HepG2 (cell line): Measurements from ENCODE around the gene CCNB2. TPM values are rescaled to one million over a fixed set of nuclear protein-coding genes. Genes with fewer than 3 reads are reported as not detected.

ENCODE experiments used
- ATF7-NPFF ChIP-seq: sonication (generic); formaldehyde crosslinking; IDR thresholded peaks from 2 replicates; pipeline ENCODE4 v1.8.1; 2023; ENCODE audit warnings: mild to moderate bottlenecking, low read depth, missing genetic modification reagents, moderate library complexity
- FOXP1 ChIP-seq, 2 experiments: fragments of 450-650 bp in 1 of 2; IDR thresholded peaks; 2 replicates each; pipeline ENCODE4 v1.6.1; 2017 to 2018; ENCODE audit warnings: antibody characterized with exemption in 1 of 2
- GFI1 ChIP-seq: sonication (generic); formaldehyde crosslinking; IDR thresholded peaks from 2 replicates; pipeline ENCODE4 v1.5.0; 2020; ENCODE audit warnings: missing genetic modification reagents, mild to moderate bottlenecking, borderline replicate concordance
- KLF6 ChIP-seq: IDR thresholded peaks from 2 replicates; pipeline ENCODE4 v1.8.0; 2016; ENCODE audit warnings: missing biosample characterization, missing genetic modification reagents
- MED13 ChIP-seq: sonication (generic); formaldehyde crosslinking; IDR thresholded peaks from 2 replicates; pipeline ENCODE4 v1.5.0; 2020; ENCODE audit warnings: missing genetic modification reagents
- MEF2D ChIP-seq: sonication (generic); formaldehyde crosslinking; IDR thresholded peaks from 2 replicates; pipeline ENCODE4 v1.5.1; 2020; ENCODE audit warnings: mild to moderate bottlenecking, missing genetic modification reagents
- POLR2A ChIP-seq, 2 experiments: IDR thresholded peaks; 2 replicates each; pipeline ENCODE4 v1.6.1; 2011; ENCODE audit warnings: low read depth in 2 of 2, low read length in 2 of 2, mild to moderate bottlenecking in 1 of 2, moderate library complexity in 1 of 2; ENCODE audit not compliant: insufficient read depth in 1 of 2
- RARA ChIP-seq: IDR thresholded peaks from 2 replicates; pipeline ENCODE4 v1.6.1; 2016; ENCODE audit warnings: missing genetic modification reagents, missing compliant biosample characterization
- RFXAP ChIP-seq: sonication (generic); formaldehyde crosslinking; IDR thresholded peaks from 2 replicates; pipeline ENCODE4 v1.4.0; 2020; ENCODE audit warnings: missing genetic modification reagents, borderline replicate concordance
- SIX4 ChIP-seq: sonication (generic); formaldehyde crosslinking; IDR thresholded peaks from 2 replicates; pipeline ENCODE4 v1.4.0; 2020; ENCODE audit warnings: missing genetic modification reagents
- SKI ChIP-seq: fragments of 450-650 bp; IDR thresholded peaks from one replicate; pipeline ENCODE4 v1.6.1; 2018; ENCODE audit warnings: mild to moderate bottlenecking; ENCODE audit not compliant: partially characterized antibody
- THAP11 ChIP-seq: IDR thresholded peaks from 2 replicates; pipeline ENCODE4 v1.6.1; 2016; ENCODE audit warnings: missing biosample characterization, missing genetic modification reagents
- ZNF230 ChIP-seq: sonication (generic); formaldehyde crosslinking; IDR thresholded peaks from 2 replicates; pipeline ENCODE4 v1.4.0; 2020; ENCODE audit warnings: mild to moderate bottlenecking, missing genetic modification reagents
- ZNF263 ChIP-seq: sonication (generic); formaldehyde crosslinking; IDR thresholded peaks from 2 replicates; pipeline ENCODE4 v1.4.0; 2020; ENCODE audit warnings: missing genetic modification reagents
- ZNF274 ChIP-seq: sonication (generic); formaldehyde crosslinking; IDR thresholded peaks from 2 replicates; pipeline ENCODE4 v1.5.1; 2020; ENCODE audit warnings: mild to moderate bottlenecking, missing genetic modification reagents
- ZNF33B ChIP-seq: sonication (generic); formaldehyde crosslinking; IDR thresholded peaks from 2 replicates; pipeline ENCODE4 v1.5.1; 2020; ENCODE audit warnings: mild to moderate bottlenecking, missing genetic modification reagents
- ZNF577 ChIP-seq: sonication (generic); formaldehyde crosslinking; IDR thresholded peaks from 2 replicates; pipeline ENCODE4 v1.4.0; 2020; ENCODE audit warnings: mild to moderate bottlenecking, low read depth, missing genetic modification reagents, borderline replicate concordance
- ZNF781 ChIP-seq: sonication (generic); formaldehyde crosslinking; IDR thresholded peaks from 2 replicates; pipeline ENCODE4 v1.5.1; 2020; ENCODE audit warnings: borderline replicate concordance, mild to moderate bottlenecking, missing genetic modification reagents; ENCODE audit errors: not compliant biosample characterization
- ZNF792 ChIP-seq: IDR thresholded peaks from 2 replicates; pipeline ENCODE4 v1.6.1; 2016
- ZSCAN29 ChIP-seq: sonication (generic); formaldehyde crosslinking; conservative IDR thresholded peaks from 2 replicates; pipeline ENCODE4 v1.4.0; 2020; ENCODE audit warnings: mild to moderate bottlenecking, missing genetic modification reagents
- polyA plus RNA-seq, 8 experiments: library from polyadenylated mRNA; depleted of rRNA in 3 of 8; stranded (reverse) in 7 of 8; unstranded in 1 of 8; fragments of >200 nt; fragmentation: Illumina TruSeq in 4 of 8; extraction: Trizol in 4 of 8; gene quantifications; 2 replicates each; pipeline versions ENCODE4 v1.2.1 to v1.2.3, GENCODE V29; 2011 to 2016; ENCODE audit warnings: low read depth in 4 of 8, missing spikeins in 1 of 8, mixed read lengths in 1 of 8; ENCODE audit not compliant: insufficient read depth in 1 of 8
- total RNA-seq, 5 experiments: library from RNA; depleted of rRNA; stranded (reverse); fragments of >200 nt; fragmentation: Illumina TruSeq; extraction: Trizol; gene quantifications; 2 replicates each; pipeline ENCODE4 v1.2.3, GENCODE V29; 2016; ENCODE audit warnings: low read depth in 1 of 5
- TF ChIP-seq, protein P1 (sequence below): sonication (generic); formaldehyde crosslinking; IDR thresholded peaks from 2 replicates; pipeline ENCODE4 v1.4.0; 2020; ENCODE audit warnings: mild to moderate bottlenecking, missing genetic modification reagents
- TF ChIP-seq, protein P2 (sequence below): sonication (generic); formaldehyde crosslinking; IDR thresholded peaks from 2 replicates; pipeline ENCODE4 v1.4.0; 2020; ENCODE audit warnings: missing genetic modification reagents, borderline replicate concordance
- TF ChIP-seq, protein P3 (sequence below): IDR thresholded peaks from 2 replicates; pipeline ENCODE4 v1.6.1; 2016; ENCODE audit warnings: control low read depth

The CCNB2 gene
- total and polyA plus RNA-seq, 2 of the 13 experiments (the other 11 are each of a cell fraction or from before 2014, with no cell fraction given) = 43.5 to 80.9 TPM

DNA sequence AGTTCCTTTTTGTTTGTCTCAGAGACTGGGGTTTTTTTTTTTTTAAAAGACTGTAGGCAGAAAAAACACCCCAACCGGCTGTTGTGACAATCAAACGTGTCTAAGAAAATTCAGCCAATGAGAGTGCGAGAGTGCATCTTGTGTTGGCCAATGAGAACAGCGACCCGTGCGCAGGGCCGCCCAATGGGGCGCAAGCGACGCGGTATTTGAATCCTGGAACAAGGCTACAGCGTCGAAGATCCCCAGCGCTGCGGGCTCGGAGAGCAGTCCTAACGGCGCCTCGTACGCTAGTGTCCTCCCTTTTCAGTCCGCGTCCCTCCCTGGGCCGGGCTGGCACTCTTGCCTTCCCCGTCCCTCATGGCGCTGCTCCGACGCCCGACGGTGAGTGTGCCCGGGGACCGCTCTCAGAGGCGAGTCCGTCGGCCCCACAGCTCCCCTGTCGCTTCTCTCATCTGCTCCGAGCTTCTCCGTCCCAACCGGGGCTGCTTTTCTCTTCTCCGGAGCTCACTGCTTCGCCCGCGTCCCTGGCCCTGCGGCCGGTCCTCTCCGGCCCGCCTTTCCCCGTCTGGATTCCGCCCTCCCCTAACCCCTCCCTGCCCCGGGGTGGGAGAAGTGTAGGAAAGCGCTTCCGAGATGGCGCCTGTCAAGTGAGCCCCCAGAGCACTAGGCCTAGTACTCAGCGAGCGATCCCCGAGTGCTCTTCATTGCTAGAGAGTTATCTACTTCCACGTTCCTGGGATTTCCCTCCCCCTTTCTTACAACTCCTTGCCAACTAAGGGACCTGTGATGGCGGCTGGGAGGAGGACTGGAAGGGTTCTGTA is at the start of gene CCNB2 (continued):
- TF ChIP-seq ZNF263 (CRISPR knock-in tag) (peak; percentile 34; the same call in 1 of the 2 replicates), THAP11 (CRISPR knock-in tag) (0 out of 2 replicates have a peak, but pooled peaks have one; percentile 24), ZNF230 (no peak), MEF2D (CRISPR knock-in tag) (peak; percentile 58), ATF7-NPFF (CRISPR knock-in tag) (peak; percentile 78), ZNF33B (no peak), SKI (no peak), RARA (CRISPR knock-in tag) (0 out of 2 replicates have a peak, but pooled peaks have one; percentile 6), ZNF577 (CRISPR knock-in tag) (no peak), ZNF274 (peak; percentile 92), RFXAP (CRISPR knock-in tag) (peak; percentile 88; the same call in 1 of the 2 replicates), KLF6 (CRISPR knock-in tag) (no peak), ZNF792 (CRISPR knock-in tag) (peak; percentile 26; the same call in 1 of the 2 replicates), ZSCAN29 (CRISPR knock-in tag) (no peak), MED13 (CRISPR knock-in tag) (peak; percentile 80), SIX4 (CRISPR knock-in tag) (no peak), GFI1 (CRISPR knock-in tag) (no peak), FOXP1 (IDR thresholded peaks at IDR 0.05) (no peak), FOXP1 (CRISPR knock-in tag; IDR thresholded peaks at IDR 0.05) (no peak), ZNF781 (peak; percentile 91), POLR2A (IDR thresholded peaks at IDR 0.05; ENCODE audit: insufficient read depth in 1 of 2, low read depth in 2 of 2, low read length in 2 of 2) (peak; percentile 91 to 96)
- TF ChIP-seq, protein P1, sequence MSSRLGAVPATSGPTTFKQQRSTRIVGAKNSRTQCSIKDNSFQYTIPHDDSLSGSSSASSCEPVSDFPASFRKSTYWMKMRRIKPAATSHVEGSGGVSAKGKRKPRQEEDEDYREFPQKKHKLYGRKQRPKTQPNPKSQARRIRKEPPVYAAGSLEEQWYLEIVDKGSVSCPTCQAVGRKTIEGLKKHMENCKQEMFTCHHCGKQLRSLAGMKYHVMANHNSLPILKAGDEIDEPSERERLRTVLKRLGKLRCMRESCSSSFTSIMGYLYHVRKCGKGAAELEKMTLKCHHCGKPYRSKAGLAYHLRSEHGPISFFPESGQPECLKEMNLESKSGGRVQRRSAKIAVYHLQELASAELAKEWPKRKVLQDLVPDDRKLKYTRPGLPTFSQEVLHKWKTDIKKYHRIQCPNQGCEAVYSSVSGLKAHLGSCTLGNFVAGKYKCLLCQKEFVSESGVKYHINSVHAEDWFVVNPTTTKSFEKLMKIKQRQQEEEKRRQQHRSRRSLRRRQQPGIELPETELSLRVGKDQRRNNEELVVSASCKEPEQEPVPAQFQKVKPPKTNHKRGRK = no peak
- TF ChIP-seq, protein P2, sequence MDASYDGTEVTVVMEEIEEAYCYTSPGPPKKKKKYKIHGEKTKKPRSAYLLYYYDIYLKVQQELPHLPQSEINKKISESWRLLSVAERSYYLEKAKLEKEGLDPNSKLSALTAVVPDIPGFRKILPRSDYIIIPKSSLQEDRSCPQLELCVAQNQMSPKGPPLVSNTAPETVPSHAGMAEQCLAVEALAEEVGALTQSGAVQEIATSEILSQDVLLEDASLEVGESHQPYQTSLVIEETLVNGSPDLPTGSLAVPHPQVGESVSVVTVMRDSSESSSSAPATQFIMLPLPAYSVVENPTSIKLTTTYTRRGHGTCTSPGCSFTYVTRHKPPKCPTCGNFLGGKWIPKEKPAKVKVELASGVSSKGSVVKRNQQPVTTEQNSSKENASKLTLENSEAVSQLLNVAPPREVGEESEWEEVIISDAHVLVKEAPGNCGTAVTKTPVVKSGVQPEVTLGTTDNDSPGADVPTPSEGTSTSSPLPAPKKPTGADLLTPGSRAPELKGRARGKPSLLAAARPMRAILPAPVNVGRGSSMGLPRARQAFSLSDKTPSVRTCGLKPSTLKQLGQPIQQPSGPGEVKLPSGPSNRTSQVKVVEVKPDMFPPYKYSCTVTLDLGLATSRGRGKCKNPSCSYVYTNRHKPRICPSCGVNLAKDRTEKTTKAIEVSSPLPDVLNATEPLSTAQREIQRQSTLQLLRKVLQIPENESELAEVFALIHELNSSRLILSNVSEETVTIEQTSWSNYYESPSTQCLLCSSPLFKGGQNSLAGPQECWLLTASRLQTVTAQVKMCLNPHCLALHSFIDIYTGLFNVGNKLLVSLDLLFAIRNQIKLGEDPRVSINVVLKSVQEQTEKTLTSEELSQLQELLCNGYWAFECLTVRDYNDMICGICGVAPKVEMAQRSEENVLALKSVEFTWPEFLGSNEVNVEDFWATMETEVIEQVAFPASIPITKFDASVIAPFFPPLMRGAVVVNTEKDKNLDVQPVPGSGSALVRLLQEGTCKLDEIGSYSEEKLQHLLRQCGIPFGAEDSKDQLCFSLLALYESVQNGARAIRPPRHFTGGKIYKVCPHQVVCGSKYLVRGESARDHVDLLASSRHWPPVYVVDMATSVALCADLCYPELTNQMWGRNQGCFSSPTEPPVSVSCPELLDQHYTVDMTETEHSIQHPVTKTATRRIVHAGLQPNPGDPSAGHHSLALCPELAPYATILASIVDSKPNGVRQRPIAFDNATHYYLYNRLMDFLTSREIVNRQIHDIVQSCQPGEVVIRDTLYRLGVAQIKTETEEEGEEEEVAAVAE = 0 out of 2 replicates have a peak, but pooled peaks have one; percentile 27
- TF ChIP-seq, protein P3, sequence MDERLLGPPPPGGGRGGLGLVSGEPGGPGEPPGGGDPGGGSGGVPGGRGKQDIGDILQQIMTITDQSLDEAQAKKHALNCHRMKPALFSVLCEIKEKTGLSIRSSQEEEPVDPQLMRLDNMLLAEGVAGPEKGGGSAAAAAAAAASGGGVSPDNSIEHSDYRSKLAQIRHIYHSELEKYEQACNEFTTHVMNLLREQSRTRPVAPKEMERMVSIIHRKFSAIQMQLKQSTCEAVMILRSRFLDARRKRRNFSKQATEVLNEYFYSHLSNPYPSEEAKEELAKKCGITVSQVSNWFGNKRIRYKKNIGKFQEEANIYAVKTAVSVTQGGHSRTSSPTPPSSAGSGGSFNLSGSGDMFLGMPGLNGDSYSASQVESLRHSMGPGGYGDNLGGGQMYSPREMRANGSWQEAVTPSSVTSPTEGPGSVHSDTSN (CRISPR knock-in tag) = 0 out of 2 replicates have a peak, but pooled peaks have one; percentile 38
